ENCODE data around the gene ELMO1.

DNA sequence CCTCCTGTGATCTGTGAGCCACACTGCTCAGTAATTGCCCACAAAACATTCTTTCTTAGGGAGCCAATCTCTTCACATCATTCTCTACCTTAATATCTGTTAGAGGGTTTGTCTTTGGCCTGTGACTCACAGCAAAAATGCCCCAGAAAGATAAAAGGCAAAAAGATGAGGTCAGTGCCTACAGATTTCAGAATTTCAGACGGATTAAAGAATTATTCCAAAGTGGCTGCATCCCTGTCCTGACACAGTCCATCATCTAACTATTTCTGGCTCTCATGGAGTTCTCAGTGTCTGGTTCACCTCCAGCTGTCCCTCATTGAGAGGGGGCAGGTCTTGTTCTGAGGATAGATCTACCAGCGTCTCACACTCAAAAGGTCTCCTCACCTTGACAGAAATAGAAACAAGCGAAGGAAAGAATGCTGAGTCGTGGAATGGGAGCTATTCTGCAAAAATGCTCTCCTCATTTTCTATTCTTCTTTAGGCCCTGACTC is 585.8 kb downstream of the ELMO1 start:
- TF ChIP-seq CTCF (IDR thresholded peaks at IDR 0.05; ENCODE audit: low read depth, low read length, poor library complexity, severe bottlenecking) = no peak
- no peak for TF ChIP-seq EZH2phosphoT487 (IDR thresholded peaks at IDR 0.05; ENCODE audit: borderline replicate concordance, low read length)
